OCI-LY7 (cell line): Measurements from ENCODE around the gene WIPF1. TPM values are rescaled to one million over a fixed set of nuclear protein-coding genes. Genes with fewer than 3 reads are reported as not detected.

Experiments used
- BruUV-seq: library from RNA; stranded (reverse); fragments of 400-500 nt; replicated peaks from 2 replicates; lab custom pipeline; 2021; lab: Mats Ljungman, UMichigan
- CTCF ChIA-PET: fragments of 300-600 bp; sonication (Branson Sonifier 250); formaldehyde crosslinking; loops from one replicate; lab custom pipeline; 2022; ENCODE audit warnings: antibody characterized with exemption; ENCODE audit not compliant: unreplicated experiment; lab: Charles Lee
- POLR2A ChIA-PET: fragments of 300-600 bp; sonication (Branson Sonifier 250); formaldehyde crosslinking; loops from one replicate; lab custom pipeline; 2022; ENCODE audit warnings: antibody characterized with exemption; lab: Charles Lee
- DNase-seq: peaks from one replicate; pipeline ENCODE4 v3.0.0-alpha.2; 2015; ENCODE audit warnings: low spot score
- H2AFZ ChIP-seq: fragments of 200-600 bp; sonication (generic), shearing (Covaris generic); 2 replicates; pipeline ENCODE4 v1.6.1; 2014; ENCODE audit warnings: mild to moderate bottlenecking, antibody characterized with exemption, low read length, moderate library complexity
- H3K27ac ChIP-seq: fragments of 200-600 bp; sonication (generic); 2 replicates; pipeline ENCODE4 v1.5.1; 2014; ENCODE audit warnings: mixed run types, low read depth, mild to moderate bottlenecking, moderate library complexity, low read length, inconsistent platforms; ENCODE audit not compliant: poor library complexity, severe bottlenecking
- H3K36me3 ChIP-seq: fragments of 200-600 bp; sonication (generic); 2 replicates; pipeline ENCODE4 v1.6.1; 2014; ENCODE audit warnings: mild to moderate bottlenecking, antibody characterized with exemption, low read length, moderate library complexity, mixed read lengths; ENCODE audit not compliant: insufficient read depth
- H3K4me1 ChIP-seq: fragments of 200-600 bp; sonication (generic); 2 replicates; pipeline ENCODE4 v1.5.1; 2014; ENCODE audit warnings: mild to moderate bottlenecking, low read length; ENCODE audit not compliant: insufficient read depth, poor library complexity, severe bottlenecking
- H3K4me2 ChIP-seq: fragments of 200-600 bp; sonication (generic); 2 replicates; pipeline ENCODE4 v1.6.1; 2014; ENCODE audit warnings: mild to moderate bottlenecking, low read length
- H3K4me3 ChIP-seq: fragments of 200-600 bp; sonication (generic); 2 replicates; pipeline ENCODE4 v1.5.1; 2014; ENCODE audit warnings: mild to moderate bottlenecking, low read depth, low read length; ENCODE audit not compliant: poor library complexity, severe bottlenecking
- H3K79me2 ChIP-seq: fragments of 200-600 bp; sonication (generic); 2 replicates; pipeline ENCODE4 v1.6.1; 2016; ENCODE audit warnings: low read depth, mild to moderate bottlenecking, low read length, moderate library complexity, mixed read lengths; ENCODE audit not compliant: insufficient read depth
- H3K9me2 ChIP-seq: fragments of 200-600 bp; sonication (generic); 2 replicates; pipeline ENCODE4 v1.6.1; 2016; ENCODE audit warnings: mild to moderate bottlenecking, low read length, mixed read lengths; ENCODE audit not compliant: insufficient read depth
- H3K9me3 ChIP-seq: fragments of 200-600 bp; sonication (generic); 2 replicates; pipeline ENCODE4 v1.6.1; 2014; ENCODE audit warnings: mild to moderate bottlenecking, mixed run types, low read length, mixed read lengths
- H4K20me1 ChIP-seq: fragments of 200-600 bp; sonication (generic); 2 replicates; pipeline ENCODE4 v1.6.1; 2014; ENCODE audit warnings: mild to moderate bottlenecking, antibody characterized with exemption, low read length, moderate library complexity, mixed read lengths; ENCODE audit not compliant: insufficient read depth
- EZH2phosphoT487 ChIP-seq: fragments of 200-600 bp; sonication (generic); IDR thresholded peaks from 2 replicates; pipeline ENCODE4 v1.6.1; 2018; ENCODE audit warnings: low read depth, borderline replicate concordance, mild to moderate bottlenecking, mixed run types, antibody characterized with exemption, low read length, moderate library complexity, mixed read lengths
- intact Hi-C: fragments of 100-400 bp; cut with micrococcal nuclease; formaldehyde crosslinking; loops from one replicate; pipeline ENCODE4 v1.10.0; 2022; ENCODE audit not compliant: unreplicated experiment
- total RNA-seq, 2 experiments: library from RNA; depleted of rRNA in 1 of 2; stranded (reverse); fragments of >200 nt in 1 of 2; shearing (Covaris generic) in 1 of 2; gene quantifications; 2 replicates each; pipeline ENCODE4 v1.2.3, GENCODE V29; 2014 to 2022
- TF ChIP-seq, protein P1 (sequence below): fragments of 200-600 bp; sonication (generic); conservative IDR thresholded peaks from 2 replicates; pipeline ENCODE4 v1.5.1; 2014; ENCODE audit warnings: mild to moderate bottlenecking, antibody characterized with exemption, low read length, moderate library complexity, mixed read lengths

The WIPF1 gene
- total RNA-seq, 2 experiments from 2014 or later = 27.1 to 192 TPM

DNA sequence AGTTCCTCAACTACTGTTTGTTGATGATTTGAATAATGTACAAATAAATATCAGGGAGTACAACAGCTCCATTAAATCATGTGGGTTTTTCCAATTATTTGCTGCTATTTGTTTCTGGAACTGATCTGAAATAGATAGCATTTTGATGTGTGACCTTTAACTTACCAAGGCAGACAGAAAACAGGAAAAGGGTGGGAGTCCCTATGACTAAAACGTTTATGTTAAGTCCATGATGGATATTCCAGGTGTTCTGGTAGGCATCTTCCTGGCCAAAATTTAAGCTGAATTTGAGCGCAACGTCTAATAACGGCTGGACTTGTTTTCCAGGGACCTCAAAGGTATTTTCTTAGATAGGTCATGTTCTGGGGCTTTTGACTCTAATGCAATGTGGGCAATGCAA lies 41.6 kb downstream of the WIPF1 start:
- no peak for TF ChIP-seq EZH2phosphoT487
- TF ChIP-seq, protein P1, sequence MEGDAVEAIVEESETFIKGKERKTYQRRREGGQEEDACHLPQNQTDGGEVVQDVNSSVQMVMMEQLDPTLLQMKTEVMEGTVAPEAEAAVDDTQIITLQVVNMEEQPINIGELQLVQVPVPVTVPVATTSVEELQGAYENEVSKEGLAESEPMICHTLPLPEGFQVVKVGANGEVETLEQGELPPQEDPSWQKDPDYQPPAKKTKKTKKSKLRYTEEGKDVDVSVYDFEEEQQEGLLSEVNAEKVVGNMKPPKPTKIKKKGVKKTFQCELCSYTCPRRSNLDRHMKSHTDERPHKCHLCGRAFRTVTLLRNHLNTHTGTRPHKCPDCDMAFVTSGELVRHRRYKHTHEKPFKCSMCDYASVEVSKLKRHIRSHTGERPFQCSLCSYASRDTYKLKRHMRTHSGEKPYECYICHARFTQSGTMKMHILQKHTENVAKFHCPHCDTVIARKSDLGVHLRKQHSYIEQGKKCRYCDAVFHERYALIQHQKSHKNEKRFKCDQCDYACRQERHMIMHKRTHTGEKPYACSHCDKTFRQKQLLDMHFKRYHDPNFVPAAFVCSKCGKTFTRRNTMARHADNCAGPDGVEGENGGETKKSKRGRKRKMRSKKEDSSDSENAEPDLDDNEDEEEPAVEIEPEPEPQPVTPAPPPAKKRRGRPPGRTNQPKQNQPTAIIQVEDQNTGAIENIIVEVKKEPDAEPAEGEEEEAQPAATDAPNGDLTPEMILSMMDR = no peak
- Histone ChIP-seq H3K4me3 (no peak overlapping the region), H3K4me1 (peaks cover 25% of the 10 kb centered on the region), H3K79me2 (no peaks in the 10 kb centered on the region), H3K9me2 (no peaks in the 10 kb centered on the region), H3K36me3 (peaks cover 34% of the 10 kb centered on the region), H2AFZ (no peak overlapping the region), H3K4me2 (no peak overlapping the region), H3K27ac (no peak overlapping the region), H3K9me3 (no peaks in the 10 kb centered on the region), H4K20me1 (no peaks in the 10 kb centered on the region)
- intact Hi-C loops = no loop called here
- ChIA-PET CTCF (no interaction called here), POLR2A (interaction anchor here (0.7 to 1.6 kb wide), 5 partner anchors 16 to 47 kb away, joined by 3 to 7 read pairs (median 3); no protein-coding TSS in a partner anchor)
- DNase-seq = no peak
- BruUV-seq = no TSS peak

DNA sequence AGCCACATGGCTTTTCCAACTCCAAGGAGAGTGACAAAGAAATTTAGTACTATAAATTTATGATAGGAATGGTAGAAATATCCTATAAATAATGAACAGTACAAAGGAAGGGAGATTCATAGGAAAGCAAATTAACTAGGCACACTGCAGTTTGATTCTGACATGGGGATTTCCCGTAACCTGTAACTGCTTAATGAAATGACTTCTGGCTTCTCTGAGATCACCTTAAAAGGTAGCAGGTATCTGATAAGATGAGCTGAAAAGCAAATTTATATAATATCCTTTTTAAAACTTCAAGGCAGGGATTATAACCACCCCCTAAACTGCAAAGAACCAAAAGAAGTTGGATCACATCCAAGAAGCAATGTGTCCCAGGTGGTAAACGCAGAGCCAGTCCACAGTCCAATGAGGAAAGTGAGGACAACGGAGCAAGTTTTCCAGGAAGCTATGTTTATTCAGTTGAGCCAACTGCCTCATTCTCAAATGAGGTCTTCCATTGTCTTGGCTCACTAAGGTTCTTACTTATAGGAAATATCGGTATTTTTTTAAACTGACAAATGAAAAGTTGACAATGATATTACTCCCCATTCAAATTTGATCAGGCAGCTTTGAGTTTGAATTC lies 43.0 kb downstream of the WIPF1 start:
- Histone ChIP-seq H2AFZ (peak overlapping the region; percentile 73; the same call in 1 of the 2 replicates), H3K4me2 (peak overlapping the region; percentile 61), H3K9me3 (no peaks in the 10 kb centered on the region), H4K20me1 (no peaks in the 10 kb centered on the region), H3K9me2 (no peaks in the 10 kb centered on the region), H3K79me2 (no peaks in the 10 kb centered on the region), H3K36me3 (peaks cover 22% of the 10 kb centered on the region), H3K27ac (peak overlapping the region; percentile 77), H3K4me1 (peaks cover 25% of the 10 kb centered on the region), H3K4me3 (peak overlapping the region; percentile 25)
- POLR2A ChIA-PET = interaction anchor here (0.6 to 1.6 kb wide), 5 partner anchors 10 to 84 kb away, joined by 3 to 7 read pairs (median 4); no protein-coding TSS in a partner anchor
- intact Hi-C loops = no loop called here
- TF ChIP-seq, protein P1 = no peak
- no peak for TF ChIP-seq EZH2phosphoT487
- CTCF ChIA-PET = interaction anchor here (0.8 kb wide), 1 partner anchor 12 kb away, joined by 3 read pairs; no protein-coding TSS in a partner anchor
- BruUV-seq = no TSS peak
- DNase-seq = no peak
